GM20000 (cell line): ENCODE results near the gene CPED1.

Source experiments
- DNase-seq: peaks from one replicate; pipeline ENCODE4 v3.0.0; 2012; ENCODE audit warnings: low spot score
- TF ChIP-seq, protein P1 (sequence below): IDR thresholded peaks from 2 replicates; pipeline ENCODE4 v1.5.1; 2012; ENCODE audit warnings: mild to moderate bottlenecking, control low read depth; ENCODE audit errors: extremely low read depth, missing control alignments

CPED1 gene

DNA sequence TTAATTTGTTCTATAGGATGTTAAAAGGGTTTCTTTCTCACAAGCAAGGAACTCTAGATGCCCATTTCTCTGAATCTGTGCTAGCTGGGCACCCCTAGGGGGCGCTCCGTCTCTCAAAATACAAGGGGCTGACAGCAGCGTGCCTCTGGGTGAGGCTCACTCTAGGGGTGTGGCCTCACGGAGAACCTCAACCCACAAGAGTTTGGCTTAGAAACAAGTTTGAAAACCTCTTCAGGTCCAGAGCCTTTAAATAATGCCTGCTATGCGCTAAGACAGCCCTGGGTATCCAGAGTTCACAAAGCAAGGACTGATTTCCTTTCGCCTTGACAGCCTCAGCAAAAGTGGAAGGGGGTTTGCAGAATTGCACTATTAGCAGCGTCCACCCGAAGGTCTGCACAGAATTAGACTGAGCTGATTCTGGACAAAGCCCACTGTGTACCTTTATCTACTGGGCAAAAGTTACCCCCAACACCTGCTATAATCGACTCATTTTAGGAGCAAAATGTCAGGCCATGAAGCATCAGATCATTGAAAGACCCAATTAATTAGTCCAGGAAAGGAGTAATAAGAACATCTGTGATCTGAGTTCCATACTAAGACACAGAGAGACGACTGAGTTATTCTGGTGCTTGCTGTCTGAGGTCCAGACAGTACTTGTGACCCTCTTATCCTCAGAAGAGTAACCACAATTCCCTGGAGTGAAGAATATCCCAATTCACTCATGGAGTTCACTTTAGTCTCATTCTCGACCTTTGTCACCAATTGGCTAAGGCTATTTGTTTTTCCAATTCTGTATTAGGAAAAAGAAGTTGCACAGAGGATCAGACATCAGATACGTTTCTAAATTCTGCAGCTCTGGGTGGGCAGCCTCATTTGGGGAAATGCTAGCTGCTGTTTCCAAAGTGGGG is 574 bp upstream of the CPED1 start:
- TF ChIP-seq, protein P1, sequence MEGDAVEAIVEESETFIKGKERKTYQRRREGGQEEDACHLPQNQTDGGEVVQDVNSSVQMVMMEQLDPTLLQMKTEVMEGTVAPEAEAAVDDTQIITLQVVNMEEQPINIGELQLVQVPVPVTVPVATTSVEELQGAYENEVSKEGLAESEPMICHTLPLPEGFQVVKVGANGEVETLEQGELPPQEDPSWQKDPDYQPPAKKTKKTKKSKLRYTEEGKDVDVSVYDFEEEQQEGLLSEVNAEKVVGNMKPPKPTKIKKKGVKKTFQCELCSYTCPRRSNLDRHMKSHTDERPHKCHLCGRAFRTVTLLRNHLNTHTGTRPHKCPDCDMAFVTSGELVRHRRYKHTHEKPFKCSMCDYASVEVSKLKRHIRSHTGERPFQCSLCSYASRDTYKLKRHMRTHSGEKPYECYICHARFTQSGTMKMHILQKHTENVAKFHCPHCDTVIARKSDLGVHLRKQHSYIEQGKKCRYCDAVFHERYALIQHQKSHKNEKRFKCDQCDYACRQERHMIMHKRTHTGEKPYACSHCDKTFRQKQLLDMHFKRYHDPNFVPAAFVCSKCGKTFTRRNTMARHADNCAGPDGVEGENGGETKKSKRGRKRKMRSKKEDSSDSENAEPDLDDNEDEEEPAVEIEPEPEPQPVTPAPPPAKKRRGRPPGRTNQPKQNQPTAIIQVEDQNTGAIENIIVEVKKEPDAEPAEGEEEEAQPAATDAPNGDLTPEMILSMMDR: peak; percentile 84
- DNase-seq: peak; percentile 85

DNA sequence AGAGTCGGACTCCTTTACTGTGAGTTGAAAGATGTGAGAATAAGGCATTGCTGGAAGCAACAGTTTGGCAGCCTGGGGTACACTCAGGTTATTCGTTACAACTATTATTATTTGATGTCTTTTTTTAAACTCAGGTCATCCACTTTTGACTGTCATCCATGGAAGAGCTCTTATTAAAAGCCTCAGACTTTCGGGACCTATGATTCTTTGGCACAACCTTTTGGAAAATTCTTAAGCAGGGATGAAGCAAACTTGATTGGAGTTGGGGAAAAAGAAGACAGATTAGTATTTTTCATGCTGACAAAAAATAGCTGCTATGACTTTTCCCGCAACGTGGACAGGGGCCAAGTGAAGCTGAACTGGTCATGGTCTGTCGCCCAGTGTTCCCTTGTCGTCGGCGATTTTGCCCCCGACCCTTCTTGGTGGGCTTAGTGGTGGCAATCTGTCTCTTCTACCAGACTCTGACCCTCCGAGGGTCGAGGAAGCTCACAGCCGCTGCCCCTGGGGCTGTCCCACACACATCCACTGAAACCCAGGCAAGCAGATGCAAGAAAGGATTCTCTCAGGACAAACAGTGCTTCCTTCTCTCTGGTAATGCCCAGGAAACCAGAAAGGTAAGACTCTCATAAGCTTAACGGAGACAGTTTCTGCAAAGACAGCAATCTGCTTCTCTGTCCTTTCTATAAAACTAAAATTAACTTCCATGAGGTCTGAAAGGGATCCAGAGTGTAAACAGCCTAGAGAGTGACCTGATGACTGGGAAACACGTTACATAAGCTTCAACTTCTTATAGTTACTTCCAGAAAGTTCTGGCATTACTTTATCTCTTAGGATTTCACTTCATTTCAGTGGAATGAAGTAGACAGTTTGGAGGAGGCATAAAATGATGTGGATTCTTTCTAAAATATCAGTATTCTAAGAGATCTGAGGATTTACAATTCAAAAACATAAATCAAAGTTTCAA is 1.0 kb downstream of the CPED1 start:
- DNase-seq: no peak
- TF ChIP-seq, protein P1: no peak

DNA sequence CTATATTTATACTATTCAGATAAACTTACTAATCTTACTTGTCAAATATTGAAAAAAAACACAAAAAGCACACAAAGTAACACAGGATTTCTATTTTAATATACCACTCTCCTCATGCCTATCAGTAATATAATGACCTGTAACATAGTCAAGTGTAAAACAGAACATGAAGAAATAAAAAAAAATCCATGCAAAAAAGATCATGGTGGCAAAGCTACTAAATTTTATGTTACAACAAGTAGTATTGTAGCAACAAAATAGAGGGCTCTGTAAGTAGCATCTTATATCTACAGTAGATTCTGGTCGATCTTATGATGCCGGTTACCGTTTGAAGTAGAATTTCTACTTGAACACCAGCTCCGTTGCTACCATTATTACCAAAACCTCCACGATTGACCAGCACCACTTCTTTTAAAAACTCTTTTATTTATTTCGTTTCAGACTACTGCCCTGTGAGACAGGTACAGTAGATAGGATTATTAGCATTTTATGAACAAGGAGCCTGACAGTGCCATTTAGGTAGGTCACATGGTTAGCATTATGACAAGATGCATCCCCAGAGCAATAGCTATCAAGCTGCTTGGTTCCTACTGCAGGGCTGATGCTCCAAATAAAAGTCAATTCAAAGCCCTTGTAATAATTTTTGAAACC is 2.1 kb downstream of the CPED1 start:
- TF ChIP-seq, protein P1: no peak
- DNase-seq: no peak

DNA sequence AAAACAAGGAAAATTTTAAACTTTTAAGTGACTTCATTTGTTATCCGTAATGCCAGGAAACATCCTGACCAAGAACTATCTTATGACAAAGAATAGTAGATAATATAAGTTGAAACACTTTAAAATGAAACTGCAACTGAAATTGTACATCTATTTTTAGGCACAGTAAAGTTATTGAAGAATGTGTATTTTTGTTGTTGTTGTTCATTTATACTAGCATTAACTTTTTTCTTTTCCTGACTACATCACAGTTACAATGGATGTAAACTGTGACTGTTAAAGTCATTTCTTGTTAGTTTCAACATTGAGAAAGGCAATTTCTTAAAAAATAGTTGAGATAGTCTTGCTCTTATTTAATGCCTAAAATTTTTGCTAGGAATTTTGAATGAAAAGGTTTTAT is 2.6 kb downstream of the CPED1 start:
- TF ChIP-seq, protein P1: no peak
- no peak for DNase-seq

DNA sequence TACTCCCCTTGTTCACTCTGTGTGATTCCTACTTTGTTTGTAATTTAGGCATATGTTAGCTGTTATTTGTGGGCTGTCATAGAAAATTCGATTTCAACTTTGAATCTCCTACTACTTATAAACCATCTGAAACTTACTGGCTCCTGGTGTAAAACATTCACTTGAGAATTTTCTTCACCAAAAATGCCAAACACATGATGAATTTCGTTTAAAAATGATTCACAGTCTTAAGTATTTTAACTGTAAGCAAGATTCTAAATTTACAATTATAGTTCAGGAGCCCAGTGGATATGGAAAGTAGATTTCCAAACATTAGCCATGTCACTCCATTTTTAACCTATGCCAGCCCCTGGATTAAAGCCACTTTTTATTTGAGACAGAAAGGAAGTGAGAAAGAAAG is 3.1 kb downstream of the CPED1 start:
- DNase-seq: no peak
- TF ChIP-seq, protein P1: no peak

DNA sequence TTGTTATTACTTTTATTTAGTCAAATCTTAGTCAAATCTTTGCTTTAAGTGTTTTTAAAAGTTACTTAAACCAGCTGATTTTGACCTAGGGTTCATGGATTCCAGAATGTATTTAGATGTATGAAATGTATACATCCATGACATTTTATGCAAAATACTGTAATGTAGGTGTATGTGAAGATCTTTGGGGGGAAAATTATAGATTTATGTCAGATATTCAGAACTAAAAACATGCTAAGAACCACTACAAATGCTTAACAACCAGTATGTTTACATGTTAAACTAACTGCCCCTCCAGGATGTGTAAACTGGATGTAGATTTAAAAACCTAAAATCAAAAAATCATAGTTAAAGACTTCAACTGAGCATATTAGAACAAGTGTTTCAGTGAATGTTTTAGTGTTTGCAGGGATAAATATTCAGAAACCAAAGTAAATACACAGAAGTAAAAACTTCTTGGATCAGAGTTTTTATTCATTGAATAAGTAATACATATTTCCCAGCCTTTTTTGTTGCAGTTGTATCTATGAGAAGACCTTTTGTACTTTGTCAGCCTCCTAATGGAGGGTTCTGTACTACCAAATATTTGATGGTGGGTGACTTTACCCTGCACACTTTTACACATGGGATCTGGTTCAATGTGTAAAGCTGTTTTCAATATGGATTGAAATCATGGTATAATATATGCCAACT is 3.9 kb downstream of the CPED1 start:
- TF ChIP-seq, protein P1: no peak

More for the DNA sequence above, 3.9 kb downstream of the CPED1 start:
- no peak for DNase-seq
